Measurements from ENCODE around the gene TRAP1. TPM values are rescaled to one million over a fixed set of nuclear protein-coding genes. Genes with fewer than 3 reads are reported as not detected.
"Not testable (repeated sequence)": the region's sequence is repeated elsewhere in the genome, so short reads cannot be mapped to it uniquely, and the experiment has no call there.

The TRAP1 gene
- total and polyA plus RNA-seq, 9 donors, result 56.3 to 102 (median 76.7) TPM

- no peak for TF ChIP-seq POLR2A (IDR thresholded peaks at IDR 0.05)
- TF ChIP-seq CTCF (IDR thresholded peaks at IDR 0.05), result no peak
- no peak for TF ChIP-seq EP300 (IDR thresholded peaks at IDR 0.05)
- WGBS, 3 donors, result 75 to 81% (median 80%) methylated on average over 3 of the region's 3 CpGs
- no peak for DNase-seq
- H3K36me3 ChIP-seq, result no peaks in the 10 kb centered on the region
- intact Hi-C loops (cut with DNase I), result no loop called here
- peaks cover 1% of the 10 kb centered on the region for H3K4me1 ChIP-seq (ENCODE audit: insufficient read depth)
- no peaks in the 10 kb centered on the region for H3K9me3 ChIP-seq
- H3K27ac ChIP-seq, result no peak overlapping the region
- H3K4me3 ChIP-seq, result no peak overlapping the region
- no peaks in the 10 kb centered on the region for H3K27me3 ChIP-seq
These were observed 58.1 kb downstream of the TRAP1 start for GRCh38 chr16:3659251-3659650.

- H3K27me3 ChIP-seq, result no peaks in the 10 kb centered on the region
- H3K4me3 ChIP-seq, result no peak overlapping the region
- peaks cover 1% of the 10 kb centered on the region for H3K4me1 ChIP-seq (ENCODE audit: insufficient read depth)
- no peak for TF ChIP-seq POLR2A (IDR thresholded peaks at IDR 0.05)
- no peak for TF ChIP-seq CTCF (IDR thresholded peaks at IDR 0.05)
- no peak for TF ChIP-seq EP300 (IDR thresholded peaks at IDR 0.05)
- no peaks in the 10 kb centered on the region for H3K36me3 ChIP-seq
- peak in 2 of 5 donors; percentile 18 to 32 for DNase-seq
- no peak overlapping the region for H3K27ac ChIP-seq
- intact Hi-C loops (cut with DNase I), result no loop called here
- WGBS, 3 donors, result 84 to 88% (median 88%) methylated on average over 38 to 42 of the region's 42 CpGs
- H3K9me3 ChIP-seq, result no peaks in the 10 kb centered on the region
These were observed 60.5 kb downstream of the TRAP1 start for GRCh38 chr16:3656491-3657468.

GRCh38 chr16:3656160-3656490 is 61.2 kb downstream of the TRAP1 start:
- DNase-seq, result peak in 1 of 5 donors; percentile 28
- intact Hi-C loops (cut with DNase I); H3K27ac ChIP-seq; H3K27me3 ChIP-seq; H3K4me3 ChIP-seq; H3K36me3 ChIP-seq; H3K9me3 ChIP-seq; H3K4me1 ChIP-seq (ENCODE audit: insufficient read depth): not testable (repeated sequence)
- WGBS, 3 donors, result 83 to 94% (median 86%) methylated on average over 7 to 10 of the region's 10 CpGs

- DNase-seq, result peak in 1 of 5 donors; percentile 34
- no peak overlapping the region for H3K27ac ChIP-seq
- WGBS, 3 donors, result 74 to 85% (median 83%) methylated on average over 19 to 21 of the region's 21 CpGs
- H3K36me3 ChIP-seq, result no peaks in the 10 kb centered on the region
- TF ChIP-seq POLR2A (IDR thresholded peaks at IDR 0.05) (no peak), CTCF (IDR thresholded peaks at IDR 0.05) (no peak), EP300 (IDR thresholded peaks at IDR 0.05) (no peak)
- no peaks in the 10 kb centered on the region for H3K9me3 ChIP-seq
- H3K4me1 ChIP-seq (ENCODE audit: insufficient read depth), result peaks cover 1% of the 10 kb centered on the region
- intact Hi-C loops (cut with DNase I), result no loop called here
- H3K4me3 ChIP-seq, result no peak overlapping the region
- no peaks in the 10 kb centered on the region for H3K27me3 ChIP-seq
These were observed 61.7 kb downstream of the TRAP1 start for GRCh38 chr16:3655396-3656159.

All from ovary (tissue), 9 donors.